GM18868 (cell line): ENCODE measurements around the gene UCN.
"Not testable (repeated sequence)": the region's sequence is repeated elsewhere in the genome, so short reads cannot be mapped to it uniquely, and the experiment has no call there.

Experiments
- ATAC-seq: cut with Tn5 transposase; IDR thresholded peaks from one replicate; pipeline ENCODE4 v1.9.1; 2021; ENCODE audit warnings: mild to moderate bottlenecking, moderate library complexity; ENCODE audit not compliant: unreplicated experiment

Gene UCN

GRCh38 chr2:27315122-27315521 is 6.9 kb upstream of the UCN start:
- ATAC-seq: no peak

GRCh38 chr2:27314709-27315108 is 6.5 kb upstream of the UCN start:
- ATAC-seq: no peak

- ATAC-seq: no peak
These were observed 5.8 kb upstream of the UCN start for GRCh38 chr2:27313882-27314645.

GRCh38 chr2:27312152-27312551 is 3.9 kb upstream of the UCN start:
- ATAC-seq: no peak

GRCh38 chr2:27309651-27310050 is 1.4 kb upstream of the UCN start:
- no peak for ATAC-seq

GRCh38 chr2:27307545-27308358 is 493 bp downstream of the UCN start:
- no peak for ATAC-seq

- ATAC-seq: no peak
These were observed 1.0 kb downstream of the UCN start for GRCh38 chr2:27307287-27307544.

GRCh38 chr2:27306573-27307286 is 1.5 kb downstream of the UCN start:
- ATAC-seq: no peak

GRCh38 chr2:27306136-27306535 is 2.1 kb downstream of the UCN start:
- ATAC-seq: no peak

- no peak for ATAC-seq
These were observed 2.7 kb downstream of the UCN start for GRCh38 chr2:27305516-27305915.

- ATAC-seq: no peak
These were observed 3.6 kb downstream of the UCN start for GRCh38 chr2:27304488-27305240.

- no peak for ATAC-seq
These were observed 4.9 kb downstream of the UCN start for GRCh38 chr2:27303093-27304025.

GRCh38 chr2:27300606-27301005 is 7.6 kb downstream of the UCN start:
- ATAC-seq: not testable (repeated sequence)

GRCh38 chr2:27298391-27299080 is 9.7 kb downstream of the UCN start:
- no peak for ATAC-seq

GRCh38 chr2:27297195-27297594 is 11.1 kb downstream of the UCN start:
- no peak for ATAC-seq

- ATAC-seq: no peak
These were observed 11.8 kb downstream of the UCN start for GRCh38 chr2:27296481-27296880.

GRCh38 chr2:27294928-27295327 is 13.3 kb downstream of the UCN start:
- ATAC-seq: no peak

GRCh38 chr2:27291865-27292264 is 16.4 kb downstream of the UCN start:
- no peak for ATAC-seq

GRCh38 chr2:27290549-27290948 is 17.7 kb downstream of the UCN start:
- ATAC-seq: no peak

- no peak for ATAC-seq
These were observed 19.6 kb downstream of the UCN start for GRCh38 chr2:27288610-27289009.
